Adrenal gland (tissue), 12 donors: Measurements from ENCODE around the gene EVPL. TPM values are rescaled to one million over a fixed set of nuclear protein-coding genes. Genes with fewer than 3 reads are reported as not detected.

Experiments used
- DNase-seq, 7 donors: peaks; one replicate each; pipeline ENCODE4 v3.0.0-alpha.2; 2019 to 2020
- H3K27ac ChIP-seq, 5 donors: fragments of 200-600 bp; sonication (generic) in 4 of 5; 1 replicate in 3 of 5; 2 replicates in 2 of 5; pipeline versions ENCODE4 v1.5.1 to v1.8.0; 2016 to 2020; ENCODE audit warnings: mild to moderate bottlenecking in 1 of 5
- H3K27me3 ChIP-seq: fragments of 200-600 bp; 2 replicates; pipeline ENCODE4 v1.8.0; 2021
- H3K36me3 ChIP-seq, 2 donors: fragments of 200-600 bp; replicated peaks in 1 of 2; 1 replicate in 1 of 2; 2 replicates in 1 of 2; pipeline versions ENCODE4 v1.5.1 to v1.8.0; 2018 to 2022
- H3K4me1 ChIP-seq, 2 donors: fragments of 200-600 bp; replicated peaks in 1 of 2; 1 replicate in 1 of 2; 2 replicates in 1 of 2; pipeline versions ENCODE4 v1.5.1 to v1.8.0; 2018 to 2021
- H3K4me3 ChIP-seq, 4 donors: fragments of 200-600 bp; sonication (generic) in 3 of 4; one replicate each; pipeline ENCODE4 v1.5.1; 2016 to 2018
- H3K9me3 ChIP-seq, 3 donors: fragments of 200-600 bp; sonication (generic) in 1 of 3; replicated peaks in 1 of 3; 1 replicate in 2 of 3; 2 replicates in 1 of 3; pipeline versions ENCODE4 v1.5.1 to v1.8.0; 2016 to 2021
- POLR2A ChIP-seq, 2 donors: fragments of 450-650 bp; IDR thresholded peaks; one replicate each; pipeline ENCODE4 v1.6.1; 2017; ENCODE audit warnings: antibody characterized with exemption in 2 of 2, mild to moderate bottlenecking in 2 of 2, moderate library complexity in 1 of 2
- WGBS, 4 donors: extraction: QIAGEN DNeasy Blood & Tissue Kit in 2 of 4; methylation state at CpG; one replicate each; pipeline versions ENCODE4 v1.1.5 to v1.1.7; 2013 to 2017; 5-methylcytosine and 5-hydroxymethylcytosine counted together
- intact Hi-C, 2 donors: fragments of 100-400 bp; cut with DNase I; formaldehyde crosslinking; loops; one replicate each; pipeline versions ENCODE4 v1.14.1 to v1.15.0; 2022 to 2023
- polyA plus RNA-seq, 3 donors: library from polyadenylated mRNA; stranded (reverse); fragments of 200-250 nt in 2 of 3; fragments of 350-450 nt in 1 of 3; fragmentation: Illumina TruSeq in 1 of 3; extraction: RNeasy Lipid Tissue Mini Kit (QIAGEN cat#74804) in 1 of 3; gene quantifications; one replicate each; pipeline ENCODE4 v1.2.3, GENCODE V29; 2013 to 2014
- total RNA-seq, 9 donors: library from RNA; depleted of rRNA in 4 of 9; stranded (reverse); fragments of >200 nt in 4 of 9; fragments of 120-200 nt in 1 of 9; fragmentation: NEBNext Ultra II Directional in 1 of 9; extraction: Animal tissue kit (Norgen Biotek cat#: 25700) in 1 of 9; gene quantifications; one replicate each; pipeline versions ENCODE4 v1.1.0 to v1.2.4, GENCODE V29; 2013 to 2023
- TF ChIP-seq, protein P1 (sequence below), 6 experiments: fragments of 450-650 bp in 4 of 6; fragments of 200-600 bp in 2 of 6; sonication (generic) in 1 of 6; IDR thresholded peaks; 1 replicate in 5 of 6; 2 replicates in 1 of 6; pipeline versions ENCODE4 v1.5.1 to v1.8.0; 2016 to 2021; ENCODE audit warnings: antibody characterized with exemption in 6 of 6, mild to moderate bottlenecking in 2 of 6, moderate library complexity in 1 of 6
- donor health status: healthy with polysubstance abuse.
- donor health status: Bipolar disorder and iron deficiency.
- donor health status: DM: yes; HTN: yes; CAD: no.
- donor health status: DM: no; HTN: no; CAD: no.
- donor health status: DM: no; HTN: no; CAD: no.
- donor health status: DM: yes; HTN: yes; CAD: no.

Gene EVPL
- total and polyA plus RNA-seq, 12 donors = under 0.01 to 1.8 (median 0.27) TPM; not detected in 2

DNA sequence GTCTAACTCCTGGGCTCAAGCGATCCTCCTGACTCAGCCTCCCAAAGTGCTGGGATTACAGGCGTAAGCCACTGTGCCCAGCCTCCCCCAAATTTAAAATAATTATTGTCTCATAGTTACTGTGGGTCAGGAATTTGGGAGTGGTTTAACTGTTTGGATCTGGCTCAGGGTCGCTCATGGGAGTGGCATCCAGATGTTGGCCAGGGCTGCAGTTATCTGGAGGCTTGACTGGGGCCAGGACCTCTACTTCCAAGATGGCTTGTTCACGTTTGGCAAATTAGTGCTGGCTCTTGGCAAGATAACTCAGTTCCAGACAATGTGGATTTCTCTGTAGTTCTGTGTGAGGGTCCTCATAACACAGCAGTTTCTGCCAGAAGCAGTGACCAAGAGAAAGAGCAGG is 40.1 kb downstream of the EVPL start:
- no peaks in the 10 kb centered on the region for H3K9me3 ChIP-seq
- no peak overlapping the region for H3K4me3 ChIP-seq
- 74 to 91% (median 81%) methylated on average over 2 to 4 of the region's 4 CpGs for WGBS, 4 donors
- H3K27me3 ChIP-seq = no peaks in the 10 kb centered on the region
- no peak for TF ChIP-seq POLR2A (IDR thresholded peaks at IDR 0.05)
- TF ChIP-seq, protein P1, sequence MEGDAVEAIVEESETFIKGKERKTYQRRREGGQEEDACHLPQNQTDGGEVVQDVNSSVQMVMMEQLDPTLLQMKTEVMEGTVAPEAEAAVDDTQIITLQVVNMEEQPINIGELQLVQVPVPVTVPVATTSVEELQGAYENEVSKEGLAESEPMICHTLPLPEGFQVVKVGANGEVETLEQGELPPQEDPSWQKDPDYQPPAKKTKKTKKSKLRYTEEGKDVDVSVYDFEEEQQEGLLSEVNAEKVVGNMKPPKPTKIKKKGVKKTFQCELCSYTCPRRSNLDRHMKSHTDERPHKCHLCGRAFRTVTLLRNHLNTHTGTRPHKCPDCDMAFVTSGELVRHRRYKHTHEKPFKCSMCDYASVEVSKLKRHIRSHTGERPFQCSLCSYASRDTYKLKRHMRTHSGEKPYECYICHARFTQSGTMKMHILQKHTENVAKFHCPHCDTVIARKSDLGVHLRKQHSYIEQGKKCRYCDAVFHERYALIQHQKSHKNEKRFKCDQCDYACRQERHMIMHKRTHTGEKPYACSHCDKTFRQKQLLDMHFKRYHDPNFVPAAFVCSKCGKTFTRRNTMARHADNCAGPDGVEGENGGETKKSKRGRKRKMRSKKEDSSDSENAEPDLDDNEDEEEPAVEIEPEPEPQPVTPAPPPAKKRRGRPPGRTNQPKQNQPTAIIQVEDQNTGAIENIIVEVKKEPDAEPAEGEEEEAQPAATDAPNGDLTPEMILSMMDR (IDR thresholded peaks at IDR 0.05) = no peak
- H3K27ac ChIP-seq = no peak overlapping the region
- intact Hi-C loops = no loop called here
- peaks cover 0 to 5% of the 10 kb centered on the region in 2 donors for H3K36me3 ChIP-seq
- DNase-seq = no peak
- peaks cover 11 to 24% of the 10 kb centered on the region in 2 donors for H3K4me1 ChIP-seq

DNA sequence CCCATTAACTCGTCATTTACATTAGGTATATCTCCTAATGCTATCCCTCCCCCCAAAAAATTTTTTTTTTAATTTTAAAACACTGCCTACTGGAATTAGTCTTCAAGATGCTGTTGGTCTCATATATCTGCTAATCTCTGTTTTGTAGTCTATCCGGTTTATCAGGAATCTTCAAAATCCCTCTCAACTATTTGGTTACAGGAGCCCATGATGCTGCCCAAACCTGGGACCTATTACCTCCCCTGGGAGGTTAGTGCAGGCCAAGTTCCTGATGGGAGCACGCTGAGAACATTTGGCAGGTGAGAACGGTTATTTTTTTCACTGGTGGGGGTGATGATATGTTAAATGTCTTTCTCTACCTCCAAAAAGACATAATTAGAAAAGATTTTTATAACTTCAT is 41.1 kb downstream of the EVPL start:
- Histone ChIP-seq H3K4me1 (peaks cover 14 to 32% of the 10 kb centered on the region in 2 donors), H3K27me3 (no peaks in the 10 kb centered on the region), H3K9me3 (no peaks in the 10 kb centered on the region), H3K36me3 (no peaks in the 10 kb centered on the region), H3K27ac (no peak overlapping the region), H3K4me3 (no peak overlapping the region)
- intact Hi-C loops = no loop called here
- TF ChIP-seq POLR2A (IDR thresholded peaks at IDR 0.05) = no peak
- TF ChIP-seq, protein P1 (IDR thresholded peaks at IDR 0.05) = no peak
- WGBS, 4 donors = 92 to 97% (median 95%) methylated on average over 4 of the region's 4 CpGs
- no peak for DNase-seq

DNA sequence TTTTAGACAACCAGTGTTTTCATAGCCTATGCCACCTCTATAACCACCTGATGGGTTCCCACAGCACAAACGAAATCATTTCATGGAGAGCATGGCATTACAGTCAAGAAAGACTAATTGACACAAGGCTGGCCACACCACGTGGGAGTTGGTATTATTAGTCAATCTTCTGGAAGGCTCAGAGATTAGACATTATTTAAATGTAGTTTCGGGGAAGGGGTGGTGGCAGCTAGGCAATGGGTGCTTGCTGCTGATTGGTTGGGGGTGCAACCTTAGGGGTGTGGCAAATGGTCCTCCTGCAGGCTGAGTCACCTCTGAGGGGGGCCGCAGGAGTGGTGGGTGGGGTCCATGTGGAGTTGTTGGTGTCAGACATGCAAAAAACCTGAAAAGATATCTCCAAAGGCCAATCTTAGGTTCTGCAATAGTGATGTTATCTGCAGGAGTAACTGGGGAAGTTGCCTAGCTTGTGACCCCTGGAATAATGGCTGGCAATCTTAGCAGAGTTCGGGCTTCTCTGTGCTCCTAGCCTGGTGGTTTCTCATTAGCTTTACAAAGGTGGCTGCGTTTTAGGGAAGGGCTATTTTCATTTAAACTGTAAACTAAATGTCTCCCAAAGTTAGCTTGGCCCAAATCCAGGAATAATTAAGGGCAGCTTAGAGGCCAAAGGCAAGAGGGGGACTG is 43.5 kb downstream of the EVPL start:
- no peak for TF ChIP-seq POLR2A (IDR thresholded peaks at IDR 0.05)
- TF ChIP-seq, protein P1 (IDR thresholded peaks at IDR 0.05) = no peak
- WGBS, 4 donors = 45 to 54% (median 52%) methylated on average over 5 to 6 of the region's 6 CpGs
- no peak overlapping the region for H3K4me3 ChIP-seq
- H3K36me3 ChIP-seq = no peaks in the 10 kb centered on the region
- no peaks in the 10 kb centered on the region for H3K27me3 ChIP-seq
- peak in 6 of 7 donors; percentile 59 to 87 (median 76) for DNase-seq
- intact Hi-C loops = no loop called here
- peaks cover 14 to 44% of the 10 kb centered on the region in 2 donors for H3K4me1 ChIP-seq
- H3K9me3 ChIP-seq = no peaks in the 10 kb centered on the region
- H3K27ac ChIP-seq = peak overlapping the region in 2 of 5 donors; percentile 56 to 99

DNA sequence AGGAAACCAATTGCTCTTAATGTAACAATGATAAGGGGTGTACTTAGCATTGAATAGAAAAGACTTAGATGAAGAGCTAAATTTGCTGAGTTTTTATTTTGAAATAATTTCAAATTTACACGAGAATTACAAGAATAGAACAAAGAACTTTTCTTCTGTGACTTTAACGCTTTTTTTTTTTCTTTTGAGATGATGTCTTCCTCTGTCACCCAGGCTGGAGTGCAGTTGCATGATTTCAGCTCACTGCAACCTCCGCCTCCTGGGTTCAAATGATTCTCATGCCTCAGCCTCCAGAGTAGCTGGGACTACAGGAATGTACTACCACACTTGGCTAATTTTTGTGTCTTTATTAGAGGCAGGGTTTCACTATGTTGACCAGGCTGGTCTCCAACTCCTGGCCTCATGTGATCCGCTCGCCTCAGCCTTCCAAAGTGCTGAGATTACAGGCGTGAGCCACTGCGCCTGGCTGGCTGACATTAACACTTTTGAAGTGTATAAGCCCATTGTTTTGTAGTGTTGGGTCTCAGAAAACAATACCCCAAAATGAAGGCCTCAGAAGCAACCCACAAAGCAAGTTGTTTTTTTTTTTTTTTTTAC is 46.0 kb downstream of the EVPL start:
- H3K4me3 ChIP-seq = no peak overlapping the region
- DNase-seq = no peak
- no peaks in the 10 kb centered on the region for H3K36me3 ChIP-seq
- H3K9me3 ChIP-seq = no peaks in the 10 kb centered on the region
- TF ChIP-seq, protein P1 (IDR thresholded peaks at IDR 0.05) = no peak
- no peak for TF ChIP-seq POLR2A (IDR thresholded peaks at IDR 0.05)
- no peaks in the 10 kb centered on the region for H3K27me3 ChIP-seq
- peak overlapping the region in 2 of 5 donors; percentile 97 to 99 for H3K27ac ChIP-seq
- intact Hi-C loops = no loop called here
- H3K4me1 ChIP-seq = peaks cover 34 to 68% of the 10 kb centered on the region in 2 donors
- 86 to 95% (median 90%) methylated on average over 7 of the region's 7 CpGs for WGBS, 4 donors
